ENCODE measurements around the gene TREH.
"Not testable (repeated sequence)": the region's sequence is repeated elsewhere in the genome, so short reads cannot be mapped to it uniquely, and the experiment has no call there.

The TREH gene, protein sequence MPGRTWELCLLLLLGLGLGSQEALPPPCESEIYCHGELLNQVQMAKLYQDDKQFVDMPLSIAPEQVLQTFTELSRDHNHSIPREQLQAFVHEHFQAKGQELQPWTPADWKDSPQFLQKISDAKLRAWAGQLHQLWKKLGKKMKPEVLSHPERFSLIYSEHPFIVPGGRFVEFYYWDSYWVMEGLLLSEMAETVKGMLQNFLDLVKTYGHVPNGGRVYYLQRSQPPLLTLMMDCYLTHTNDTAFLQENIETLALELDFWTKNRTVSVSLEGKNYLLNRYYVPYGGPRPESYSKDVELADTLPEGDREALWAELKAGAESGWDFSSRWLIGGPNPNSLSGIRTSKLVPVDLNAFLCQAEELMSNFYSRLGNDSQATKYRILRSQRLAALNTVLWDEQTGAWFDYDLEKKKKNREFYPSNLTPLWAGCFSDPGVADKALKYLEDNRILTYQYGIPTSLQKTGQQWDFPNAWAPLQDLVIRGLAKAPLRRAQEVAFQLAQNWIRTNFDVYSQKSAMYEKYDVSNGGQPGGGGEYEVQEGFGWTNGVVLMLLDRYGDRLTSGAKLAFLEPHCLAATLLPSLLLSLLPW

DNA sequence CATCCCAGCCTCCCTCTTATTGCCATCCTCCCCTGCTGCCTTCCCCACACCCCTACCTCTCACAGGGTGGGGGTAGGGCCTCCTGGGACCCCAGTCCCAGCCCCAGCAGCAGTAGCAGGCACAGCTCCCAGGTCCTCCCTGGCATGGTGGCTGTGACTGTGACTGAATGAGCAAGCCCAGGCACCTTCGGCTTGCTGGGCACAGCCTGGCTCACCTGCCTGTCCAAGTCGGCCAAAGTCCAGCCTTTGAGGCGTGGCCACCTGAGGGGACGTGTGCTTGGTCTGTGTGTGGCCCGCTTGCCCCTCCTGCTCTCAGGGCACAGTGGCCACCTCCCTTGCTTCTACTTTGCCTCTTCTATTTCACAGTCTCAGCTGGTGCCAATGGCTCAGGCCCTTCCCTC is at the start of gene TREH:
Gene TREH, minus strand, starts transcription at position 168 of the 400 bp plus-strand sequence. Its CDS starts 23 bp downstream, at position 145.
- DNase-seq, result no peak

DNA sequence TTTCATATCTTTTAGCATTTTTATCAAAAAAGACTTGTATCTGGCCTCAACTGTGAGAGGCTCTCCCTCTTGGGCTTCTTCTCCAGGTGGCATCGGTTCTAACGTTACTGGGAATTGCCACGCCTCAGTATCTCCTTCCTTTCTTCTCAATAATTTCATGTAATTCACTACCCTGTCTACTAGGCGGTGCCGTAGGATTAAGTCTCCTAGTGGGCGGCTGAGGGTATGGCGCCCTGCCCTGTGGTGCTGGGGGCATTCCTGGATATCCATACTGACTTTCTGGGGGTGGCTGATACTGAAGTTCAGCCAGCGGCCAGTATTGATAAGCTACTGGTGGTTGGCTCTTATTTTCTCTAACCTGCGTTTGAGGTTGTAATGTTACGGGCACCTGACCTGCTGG is 48.7 kb upstream of the TREH start:
- not testable (repeated sequence) for DNase-seq

DNA sequence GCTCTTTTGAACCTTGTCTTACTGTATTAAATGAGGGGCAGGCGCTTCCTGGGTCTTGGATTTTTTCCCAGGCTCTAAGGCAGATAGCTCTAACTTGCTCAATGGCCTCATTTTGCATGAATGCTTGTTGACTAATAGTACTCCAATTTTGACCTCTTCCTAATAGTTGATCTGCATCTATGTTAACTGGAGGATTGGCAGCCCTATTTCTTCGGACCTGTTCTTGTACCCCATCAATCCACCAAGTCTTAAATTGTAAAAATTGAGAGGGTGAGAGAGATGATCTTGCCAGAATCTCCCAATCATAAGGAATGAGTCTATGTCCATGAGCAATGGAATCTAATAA is 48.2 kb upstream of the TREH start:
- DNase-seq, result not testable (repeated sequence)

DNA sequence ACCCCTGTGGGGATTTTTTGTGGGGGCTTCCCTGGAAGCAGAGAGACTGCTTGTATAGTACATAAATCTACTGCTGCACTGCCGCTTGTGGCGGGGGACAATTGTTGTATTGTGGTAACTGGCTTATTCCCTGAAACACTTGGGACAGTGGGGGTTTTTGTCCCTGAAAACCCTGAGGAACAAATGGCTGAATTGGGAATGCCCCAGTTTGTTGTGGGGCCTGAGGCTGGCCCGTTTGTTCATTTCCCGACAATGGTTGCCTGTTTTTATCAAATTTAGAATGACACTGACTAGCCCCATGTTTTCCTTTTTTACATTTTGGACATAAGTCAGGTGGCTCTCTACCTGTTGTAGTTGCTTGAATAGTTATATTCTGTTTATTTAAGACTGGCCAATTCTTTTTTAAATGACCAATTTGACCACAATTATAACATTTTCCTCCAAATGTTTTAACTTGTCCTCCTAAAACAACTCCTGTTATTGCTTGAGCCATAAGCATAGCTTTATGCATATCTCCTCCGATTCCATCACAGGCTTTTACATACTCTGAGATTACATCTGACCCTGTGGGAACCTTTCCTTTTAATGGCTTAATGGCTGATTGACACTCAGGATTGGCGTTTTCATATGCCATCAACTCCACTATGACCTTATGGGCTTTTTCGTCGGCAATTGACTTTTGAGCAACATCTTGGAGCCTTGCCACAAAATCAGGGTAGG is 47.7 kb upstream of the TREH start:
- not testable (repeated sequence) for DNase-seq

- DNase-seq, result not testable (repeated sequence)
These were observed 42.1 kb upstream of the TREH start for GRCh38 chr11:118721478-118722015.

DNA sequence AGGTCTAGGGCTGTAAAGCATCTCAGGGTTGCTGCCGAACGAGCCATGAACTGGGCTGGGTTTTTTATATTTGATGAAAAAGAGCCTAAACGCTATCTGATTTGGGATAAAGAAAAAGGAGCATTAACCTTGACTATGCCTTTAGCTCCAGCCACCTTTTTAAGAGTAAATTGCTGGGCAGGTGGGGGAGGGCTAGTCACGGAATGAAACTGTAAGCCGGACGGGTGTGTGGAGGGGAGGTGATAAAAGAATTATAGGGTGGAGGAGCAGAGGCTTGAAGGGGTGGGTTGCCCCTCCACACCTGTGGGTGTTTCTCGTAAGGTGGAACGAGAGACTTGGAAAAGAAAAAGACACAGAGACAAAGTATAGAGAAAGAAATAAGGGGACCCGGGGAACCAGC is 41.3 kb upstream of the TREH start:
- not testable (repeated sequence) for DNase-seq

- not testable (repeated sequence) for DNase-seq
These were observed 40.6 kb upstream of the TREH start for GRCh38 chr11:118720078-118720477.

- DNase-seq, result not testable (repeated sequence)
These were observed 39.1 kb upstream of the TREH start for GRCh38 chr11:118718562-118718961.

DNA sequence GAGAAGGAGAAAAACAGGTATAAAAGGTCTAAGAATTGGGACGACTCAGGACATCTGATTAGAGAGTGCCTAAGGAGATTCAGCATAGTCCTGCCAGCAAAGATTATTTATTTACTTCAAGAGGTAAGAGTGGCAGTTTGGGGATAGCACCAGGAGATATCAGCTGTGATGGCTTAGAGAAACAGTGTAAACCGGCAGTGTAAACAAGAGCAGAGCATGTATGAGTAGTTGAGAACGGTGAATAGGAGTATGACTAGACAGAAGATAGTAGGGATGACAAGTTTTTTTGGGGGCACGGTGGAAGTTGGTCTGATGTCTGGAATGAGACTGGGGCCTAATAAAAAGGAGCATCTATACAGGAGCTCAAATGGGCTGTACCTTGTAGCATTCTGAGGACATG is 38.3 kb upstream of the TREH start:
- DNase-seq, result not testable (repeated sequence)

- DNase-seq, result not testable (repeated sequence)
These were observed 37.8 kb upstream of the TREH start for GRCh38 chr11:118717221-118717620.

- no peak for DNase-seq
These were observed 36.4 kb upstream of the TREH start for GRCh38 chr11:118715837-118716260.

- no peak for DNase-seq
These were observed 35.9 kb upstream of the TREH start for GRCh38 chr11:118715245-118715831.

DNA sequence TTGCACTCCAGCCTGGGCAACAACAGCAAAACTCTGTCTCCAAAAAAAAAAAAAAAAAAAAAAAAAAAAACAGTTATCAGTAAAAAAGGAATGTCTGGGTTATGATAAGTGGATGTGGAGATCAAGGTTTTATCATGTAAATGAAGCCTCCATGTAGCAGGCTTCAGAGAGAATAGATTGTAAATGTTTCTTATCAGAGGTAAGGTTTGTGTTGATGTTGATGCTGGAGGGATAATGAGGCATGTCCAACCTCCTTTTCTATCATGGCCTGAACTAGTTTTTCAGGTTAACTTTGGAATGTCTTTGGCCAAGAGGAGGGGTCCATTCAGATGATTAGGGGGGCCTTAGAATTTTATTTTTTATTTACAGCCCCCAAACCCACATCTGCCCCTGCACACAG is 35.4 kb upstream of the TREH start:
- no peak for DNase-seq

GRCh38 chr11:118714416-118714815 is 35.0 kb upstream of the TREH start:
- DNase-seq, result not testable (repeated sequence)

DNA sequence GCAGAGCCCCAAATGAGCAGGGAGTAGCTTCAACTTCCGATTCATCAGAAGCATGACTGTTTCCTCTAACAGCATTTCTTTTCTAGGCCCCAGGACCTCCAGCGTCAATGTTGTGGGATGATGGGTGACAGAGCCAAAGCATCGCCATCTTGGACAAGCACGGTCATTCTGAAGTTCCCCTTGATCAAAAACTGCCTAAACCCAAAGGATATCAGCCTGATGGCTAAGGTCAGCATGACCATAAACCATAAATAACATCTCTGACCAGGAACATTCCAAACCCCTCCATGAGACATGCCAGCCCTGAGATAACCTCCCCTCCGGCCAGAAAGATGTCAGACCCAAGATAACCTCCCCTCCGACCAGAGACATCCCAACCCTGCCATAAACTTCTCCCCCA is 28.8 kb upstream of the TREH start:
- DNase-seq, result no peak

- DNase-seq, result no peak
These were observed 27.0 kb upstream of the TREH start for GRCh38 chr11:118706546-118706825.

DNA sequence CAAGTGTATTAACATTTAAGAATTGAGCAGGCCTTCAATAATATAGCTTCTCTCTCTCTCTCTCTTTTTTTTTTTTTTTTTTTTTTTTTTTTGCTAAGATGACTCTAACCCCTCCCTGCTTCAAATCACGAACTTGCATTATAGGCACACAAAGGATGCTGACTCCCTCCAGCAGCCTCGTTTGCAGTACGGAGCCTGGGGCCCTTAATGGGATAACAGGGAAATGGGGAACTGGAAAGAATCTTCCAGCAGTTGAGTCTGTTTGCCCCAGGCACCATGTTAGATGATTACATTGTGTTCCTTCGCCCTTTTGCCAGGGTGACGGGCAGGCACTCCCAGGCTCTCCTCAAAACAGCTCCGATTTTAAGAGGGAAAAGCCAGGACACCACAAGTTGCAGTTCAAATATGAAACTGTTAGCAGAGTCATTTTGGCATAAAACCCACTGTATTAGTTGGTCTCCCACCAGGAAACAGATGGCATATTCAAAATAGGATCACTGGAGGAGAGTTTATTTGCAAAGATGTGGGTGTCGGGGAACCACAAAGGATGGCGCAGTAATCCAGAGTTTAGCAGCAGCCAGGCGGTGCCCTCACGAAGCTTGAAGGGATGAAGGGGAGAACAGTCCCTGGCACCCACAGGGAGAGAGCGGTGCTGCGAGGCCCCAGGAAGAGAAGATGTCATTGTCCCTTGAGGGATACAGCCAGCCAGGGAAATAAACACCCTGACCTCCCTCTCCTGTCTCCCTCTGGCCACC is 26.5 kb upstream of the TREH start:
- no peak for DNase-seq

GRCh38 chr11:118705111-118705741 is 25.8 kb upstream of the TREH start:
- no peak for DNase-seq

- DNase-seq, result no peak
These were observed 24.2 kb upstream of the TREH start for GRCh38 chr11:118703563-118704106.

GRCh38 chr11:118699506-118700220 is 20.2 kb upstream of the TREH start:
- no peak for DNase-seq

DNA sequence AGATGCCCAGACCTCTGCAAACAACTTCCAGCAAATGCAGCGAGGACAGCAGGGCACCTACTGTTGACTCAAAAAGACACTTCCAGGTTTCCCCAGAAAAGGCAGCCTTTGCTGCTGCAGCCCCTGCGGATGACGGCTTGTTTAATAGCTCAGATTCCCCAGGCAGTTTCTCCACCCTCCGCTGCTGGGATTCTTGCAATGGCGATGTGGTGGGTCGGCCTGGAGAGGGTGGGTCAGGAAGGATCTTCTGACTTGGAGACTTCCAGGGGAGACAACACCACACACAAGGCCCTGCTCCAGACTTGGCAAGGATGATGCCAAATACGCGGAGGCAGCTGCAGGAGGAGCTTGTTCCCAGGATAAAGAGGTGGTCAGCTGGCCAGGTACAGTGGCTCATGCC is 17.9 kb upstream of the TREH start:
- DNase-seq, result no peak

Measured in amniotic stem cell (primary cell).